HEK293T (cell line): Measurements from ENCODE around the gene ZBTB25.

Experiments used
- FOXA1 ChIP-seq: fragments of 450-650 bp; IDR thresholded peaks from 2 replicates; pipeline ENCODE4 v1.6.1; 2016; ENCODE audit warnings: mild to moderate bottlenecking
- LEF1 ChIP-seq: fragments of 450-650 bp; IDR thresholded peaks from 2 replicates; pipeline ENCODE4 v1.6.1; 2017; ENCODE audit warnings: mild to moderate bottlenecking, borderline replicate concordance
- SP1 ChIP-seq: fragments of 450-650 bp; IDR thresholded peaks from 2 replicates; pipeline ENCODE4 v1.6.1; 2017
- ZNF384 ChIP-seq: fragments of 450-650 bp; IDR thresholded peaks from 2 replicates; pipeline ENCODE4 v1.6.1; 2016

DNA sequence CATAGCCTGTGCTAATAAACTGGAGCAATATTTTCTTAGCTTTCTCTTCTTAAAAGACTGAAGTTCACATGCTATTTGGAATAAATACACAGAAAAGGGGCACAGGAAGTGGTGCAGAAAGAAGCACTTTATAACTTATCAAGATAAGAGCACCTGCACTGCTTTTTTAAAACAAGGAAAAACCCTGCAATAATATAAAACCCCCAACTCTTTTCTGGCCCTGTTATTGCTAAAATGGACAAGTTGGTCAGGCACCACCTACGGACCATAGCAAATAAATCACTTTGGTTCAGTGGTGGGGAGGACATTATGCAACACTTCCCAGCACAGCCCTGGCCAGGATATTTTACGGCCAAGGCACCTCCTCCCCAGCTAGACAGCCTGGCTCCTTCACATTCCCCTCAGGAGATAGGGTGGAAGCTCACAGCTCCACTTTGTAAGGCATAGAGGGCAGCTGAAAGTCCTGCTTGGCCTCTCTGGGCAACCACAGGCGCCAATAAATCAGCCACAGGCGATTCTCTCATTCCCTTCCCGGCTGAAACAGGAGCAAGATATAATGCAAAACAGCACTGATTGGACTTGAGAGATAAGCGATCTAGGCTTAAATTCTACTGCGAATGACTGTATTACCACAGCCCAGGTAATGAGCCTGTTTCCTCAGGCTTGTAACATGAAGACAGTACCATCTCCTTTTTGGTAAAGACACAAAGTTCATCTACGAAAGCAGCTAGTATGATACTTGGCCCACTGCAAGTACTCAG, 2.0 kb downstream of the ZBTB25 start:
- TF ChIP-seq SP1 (no peak), ZNF384 (no peak), FOXA1 (no peak), LEF1 (no peak)
